NOMO-1 treated with dmso at 0.1 percent for 144 hours (cell line): ENCODE data around the gene PFKFB3.
A peak's percentile ranks its signal among the peaks of the same experiment; 100 is the strongest.
"Not testable (repeated sequence)": the region's sequence is repeated elsewhere in the genome, so short reads cannot be mapped to it uniquely, and the experiment has no call there.

Experiments used
- DNase-seq: peaks from one replicate; lab custom pipeline; 2025; ENCODE audit not compliant: unreplicated experiment; lab: John Stamatoyannopoulos, UW

Gene PFKFB3

DNA sequence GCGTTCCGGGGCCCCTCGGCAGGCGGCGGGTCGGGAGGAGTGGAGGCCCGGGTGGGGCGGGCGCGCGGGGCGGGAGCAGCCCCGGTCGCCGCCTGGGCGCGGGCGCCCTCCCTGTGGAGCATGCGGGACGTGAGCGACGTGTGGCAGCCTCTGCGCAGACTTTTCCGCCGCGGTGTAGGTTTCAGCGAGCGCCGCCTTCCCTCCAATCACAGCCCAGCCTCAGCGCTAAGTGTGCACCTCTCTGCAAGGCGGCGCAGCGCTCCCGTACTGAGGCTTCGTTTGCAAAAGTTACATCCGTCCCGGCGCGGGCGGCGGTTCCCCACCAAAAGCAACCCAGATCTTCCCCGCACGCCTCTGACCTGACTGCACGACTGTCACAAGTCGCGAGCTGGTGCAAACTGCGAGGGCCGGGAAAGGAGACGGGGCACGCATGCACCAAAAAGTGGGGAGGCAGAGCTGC, 1.2 kb upstream of the PFKFB3 start:
- DNase-seq = peak; percentile 66

DNA sequence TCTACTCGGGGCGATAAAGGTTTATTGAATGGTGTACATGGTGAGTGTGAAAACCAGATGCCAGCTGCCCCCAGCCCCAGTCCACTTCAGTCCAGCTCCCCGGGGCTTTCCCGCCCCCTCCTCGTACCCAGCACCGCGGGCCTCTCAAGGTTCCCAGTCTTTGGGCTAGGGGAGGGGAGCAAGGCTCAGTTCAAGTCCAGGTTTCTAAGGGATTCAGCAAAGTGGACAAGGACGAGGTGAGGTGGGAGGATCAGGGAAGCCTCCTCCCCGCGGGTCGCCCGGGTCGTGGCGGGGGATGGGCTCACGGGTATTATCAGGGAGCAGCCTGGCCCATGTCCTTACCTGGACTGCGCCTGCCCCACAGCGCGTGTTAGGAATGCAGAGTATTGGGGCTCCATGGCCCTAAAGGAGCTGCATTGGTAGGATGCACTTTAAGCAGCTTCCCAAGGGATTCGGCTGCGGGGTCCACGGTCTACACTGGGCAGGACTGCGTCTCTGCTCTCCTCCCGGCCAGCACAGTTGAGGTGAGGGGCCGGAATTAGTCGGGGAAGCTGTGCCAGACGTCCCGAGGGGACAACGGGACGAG, 541 bp upstream of the PFKFB3 start:
- DNase-seq = no peak

DNA sequence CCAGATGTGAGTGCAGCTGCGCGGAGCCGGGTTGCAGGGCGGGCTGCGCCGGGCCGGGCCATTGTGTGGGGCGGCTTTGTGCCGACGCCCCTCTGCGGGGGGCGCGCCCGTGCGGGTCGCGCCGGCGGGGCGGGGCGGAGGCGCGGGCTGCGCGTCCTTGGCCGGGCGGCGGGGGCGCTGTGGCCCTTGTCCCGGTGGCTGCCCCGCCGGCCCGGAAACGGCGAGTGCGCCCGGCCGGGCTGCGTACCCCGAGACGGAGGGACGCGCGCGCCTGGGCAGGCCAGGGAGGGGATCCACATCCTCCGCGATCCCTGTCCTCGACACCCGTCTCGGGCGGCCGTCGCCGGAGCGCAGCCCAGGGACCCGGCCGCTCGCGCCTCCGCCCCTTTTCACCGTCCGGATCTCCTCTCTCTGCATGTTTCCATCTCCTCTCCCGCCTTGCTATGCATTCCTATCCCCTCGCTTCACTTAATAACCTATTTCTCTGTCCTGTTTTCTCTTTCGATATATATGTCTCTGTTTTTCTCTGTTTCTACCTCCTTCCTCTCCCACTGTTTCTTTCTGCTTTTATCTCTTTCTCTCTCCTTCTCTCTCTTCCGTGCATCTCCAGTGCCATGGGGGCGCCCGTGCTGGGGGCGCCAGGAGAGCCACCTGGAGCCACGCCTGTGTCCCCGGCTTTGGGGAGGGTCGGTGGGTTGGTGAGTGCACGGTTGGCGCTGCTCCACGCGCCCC, 765 bp downstream of the PFKFB3 start:
- DNase-seq = no peak

DNA sequence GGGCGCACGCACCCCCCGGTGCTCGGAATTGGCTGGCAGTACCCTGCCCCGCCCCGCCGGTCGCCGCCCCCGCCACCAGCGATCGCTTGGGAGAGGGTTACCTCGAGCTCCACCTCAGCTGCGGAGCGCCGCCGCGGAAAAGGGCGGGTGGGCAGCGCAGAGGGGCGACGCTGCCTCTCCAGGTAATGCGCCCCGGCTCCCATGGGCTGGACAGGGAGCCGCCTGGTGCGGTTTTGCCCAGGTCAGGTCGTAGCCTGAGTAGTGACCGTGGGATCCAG, 1.3 kb downstream of the PFKFB3 start:
- no peak for DNase-seq

DNA sequence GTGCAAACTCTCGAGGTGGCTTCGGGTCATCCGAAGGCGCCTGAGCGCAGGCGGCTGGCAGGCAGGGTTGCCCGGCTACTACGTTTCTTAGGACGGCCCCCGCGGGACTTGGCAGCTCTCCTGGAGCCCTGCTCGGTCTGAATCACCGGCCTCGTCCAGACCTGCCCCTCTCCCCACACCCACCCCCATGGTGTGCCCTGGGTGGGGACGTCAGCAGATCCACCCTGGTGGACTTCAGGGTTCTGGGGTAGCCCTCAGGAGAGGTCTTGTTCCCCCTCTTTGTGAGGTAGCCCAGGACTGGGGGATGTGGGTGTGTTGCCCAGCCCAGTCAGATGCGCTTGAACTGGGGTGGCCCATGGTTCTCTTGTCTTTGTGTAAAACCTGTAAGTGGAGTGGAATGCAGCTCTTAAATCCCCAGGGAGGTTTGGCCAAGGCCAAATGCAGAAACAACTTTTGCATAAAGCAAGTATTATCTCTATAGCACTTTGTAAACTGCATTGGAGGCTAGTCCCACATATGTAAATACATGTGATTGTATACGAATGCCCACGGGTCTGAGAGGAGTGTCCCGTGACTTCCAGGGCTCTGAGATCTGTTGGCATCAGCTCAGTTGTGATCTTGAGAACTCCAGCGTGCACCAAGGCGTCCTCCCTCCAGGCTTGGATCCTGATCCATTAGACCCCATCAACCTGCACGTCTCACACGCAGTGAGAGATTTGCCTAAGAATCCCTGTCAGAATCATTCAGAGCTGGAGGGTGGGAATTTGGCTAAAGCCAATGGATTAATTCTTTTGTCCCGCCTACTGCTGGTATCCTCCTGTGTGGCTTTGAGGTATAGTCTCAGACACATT, 1.8 kb downstream of the PFKFB3 start:
- DNase-seq = no peak

DNA sequence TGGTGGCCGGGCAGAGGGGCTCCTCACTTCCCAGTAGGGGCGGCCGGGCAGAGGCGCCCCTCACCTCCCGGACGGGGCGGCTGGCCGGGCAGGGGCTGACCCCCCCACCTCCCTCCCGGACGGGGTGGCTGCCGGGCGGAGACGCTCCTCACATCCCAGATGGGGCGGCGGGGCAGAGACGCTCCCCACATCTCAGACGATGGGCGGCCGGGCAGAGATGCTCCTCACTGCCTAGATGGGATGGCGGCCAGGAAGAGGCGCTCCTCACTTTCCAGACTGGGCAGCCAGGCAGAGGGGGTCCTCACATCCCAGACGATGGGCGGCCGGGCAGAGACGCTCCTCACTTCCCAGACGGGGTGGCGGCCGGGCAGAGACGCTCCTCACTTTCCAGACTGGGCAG, 3.8 kb downstream of the PFKFB3 start:
- DNase-seq = not testable (repeated sequence)

DNA sequence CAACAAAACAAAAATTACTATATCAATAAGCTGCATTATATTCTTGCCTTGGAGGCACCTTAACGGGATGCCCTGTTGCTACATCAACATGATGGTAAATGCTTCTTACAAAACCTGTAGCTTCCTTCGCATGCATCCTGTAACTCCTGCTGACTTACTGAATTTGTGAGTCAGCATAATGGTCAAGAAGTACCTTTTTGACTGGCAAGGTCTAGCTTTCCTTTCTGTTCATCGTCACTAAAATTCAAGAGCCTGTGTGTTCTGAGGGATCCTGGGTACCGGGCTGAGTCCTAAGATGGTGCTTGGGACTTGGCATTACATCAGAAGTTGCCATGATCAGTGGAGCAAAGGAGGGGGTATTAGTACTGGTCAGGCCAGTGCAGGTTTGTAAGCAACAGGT, 4.9 kb downstream of the PFKFB3 start:
- DNase-seq = no peak

DNA sequence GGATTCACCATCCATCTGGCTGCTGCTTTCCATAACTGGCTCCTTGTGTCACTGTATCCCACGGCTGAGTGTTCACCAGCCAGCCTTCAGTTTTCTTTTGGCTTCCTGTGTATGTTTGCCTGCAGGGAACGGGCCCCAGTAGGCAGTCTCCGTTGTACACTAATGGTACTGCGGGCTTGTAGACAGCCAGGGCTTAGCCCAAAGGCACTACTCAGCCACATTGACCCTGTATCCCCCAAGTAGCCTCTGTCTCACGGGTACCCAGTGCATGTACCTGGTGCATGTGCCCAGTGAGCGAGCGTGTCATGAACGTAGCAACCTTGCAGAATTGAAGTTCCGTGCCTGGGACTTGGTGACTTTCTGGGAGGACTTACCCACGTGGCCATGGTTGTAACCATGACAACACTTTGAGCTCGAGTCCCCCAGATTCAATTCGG, 6.1 kb downstream of the PFKFB3 start:
- DNase-seq = no peak

DNA sequence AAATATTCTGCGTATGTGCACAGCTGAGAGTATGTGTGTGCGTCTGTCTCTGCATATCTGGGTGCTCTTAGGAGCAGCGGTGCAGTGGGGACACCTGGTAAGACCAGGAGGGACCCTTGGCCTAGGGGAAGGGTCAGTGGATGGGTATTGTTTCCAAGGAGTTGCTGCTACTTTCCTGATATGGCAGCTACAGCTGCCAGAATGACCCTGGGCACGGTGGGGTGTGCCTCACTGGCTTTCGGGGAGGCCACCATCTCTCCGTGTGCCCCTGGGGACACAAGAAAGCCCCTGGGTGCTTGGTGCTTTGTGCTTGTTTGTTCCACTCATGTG, 8.6 kb downstream of the PFKFB3 start:
- DNase-seq = no peak

DNA sequence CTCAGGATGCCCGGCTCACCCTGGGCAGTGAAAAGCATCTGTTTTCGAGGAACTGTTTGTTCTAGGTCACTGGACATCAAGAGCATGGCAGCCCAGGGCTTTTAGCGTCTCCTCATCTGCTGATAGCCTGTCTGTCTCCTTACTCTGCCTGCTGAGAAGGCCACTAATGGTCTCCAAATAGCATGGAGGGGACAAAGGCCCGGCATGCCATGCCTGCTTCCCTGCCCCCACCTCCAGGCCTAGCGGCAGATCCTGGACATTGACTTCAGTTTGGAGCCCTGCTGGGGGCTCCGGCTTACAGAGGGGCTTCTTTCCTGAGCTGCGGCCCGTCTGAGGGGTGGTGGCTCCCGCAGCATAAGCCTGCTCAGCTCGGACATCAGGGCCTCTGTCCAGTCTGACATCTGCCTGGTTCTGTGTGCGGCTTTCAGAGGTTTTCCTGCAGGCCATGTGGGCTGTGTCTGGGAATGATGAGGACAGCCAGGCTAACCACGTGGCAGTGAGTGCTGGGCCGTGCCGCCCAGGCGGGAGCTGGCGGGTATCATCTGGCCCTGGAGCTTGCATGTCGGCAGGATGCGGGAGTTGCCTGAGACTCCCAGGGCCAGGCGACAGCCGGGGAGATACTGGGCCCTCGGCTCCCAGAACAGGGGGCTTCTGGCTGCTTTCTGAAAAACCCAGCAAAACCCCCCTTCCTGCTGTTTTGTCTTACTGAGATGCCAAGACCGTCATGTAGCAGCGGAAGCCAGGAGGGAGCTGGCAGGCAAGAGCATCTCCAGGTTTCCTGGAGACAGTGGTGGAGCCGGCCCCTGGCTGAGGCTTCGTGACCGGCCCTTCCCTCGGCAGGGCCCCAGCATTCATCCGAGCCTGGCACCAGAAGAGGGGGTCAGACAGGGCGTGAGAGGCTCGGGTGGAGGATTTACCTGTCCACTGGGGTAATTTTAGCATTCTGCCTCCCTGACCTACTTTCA, 9.2 kb downstream of the PFKFB3 start:
- DNase-seq = no peak

DNA sequence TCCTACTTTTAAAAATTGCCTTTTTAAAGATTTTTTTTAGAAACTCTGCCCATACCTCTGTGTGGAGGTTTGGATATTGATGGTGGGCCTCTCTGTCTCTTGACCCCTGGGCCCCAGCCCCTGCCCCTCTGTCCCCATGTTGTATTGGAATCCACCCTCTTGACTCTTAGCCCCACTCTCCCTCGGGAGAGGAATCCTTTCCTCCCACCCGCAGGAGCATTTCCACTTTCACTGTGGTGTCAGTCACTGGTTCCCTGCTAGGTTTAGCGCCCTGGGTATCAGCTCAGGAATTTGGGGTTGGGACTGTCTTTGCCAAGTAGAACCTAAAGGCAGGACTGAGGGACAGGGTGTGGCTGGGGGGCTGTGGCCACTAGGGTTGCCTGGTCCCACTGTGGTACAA, 10.1 kb downstream of the PFKFB3 start:
- no peak for DNase-seq

DNA sequence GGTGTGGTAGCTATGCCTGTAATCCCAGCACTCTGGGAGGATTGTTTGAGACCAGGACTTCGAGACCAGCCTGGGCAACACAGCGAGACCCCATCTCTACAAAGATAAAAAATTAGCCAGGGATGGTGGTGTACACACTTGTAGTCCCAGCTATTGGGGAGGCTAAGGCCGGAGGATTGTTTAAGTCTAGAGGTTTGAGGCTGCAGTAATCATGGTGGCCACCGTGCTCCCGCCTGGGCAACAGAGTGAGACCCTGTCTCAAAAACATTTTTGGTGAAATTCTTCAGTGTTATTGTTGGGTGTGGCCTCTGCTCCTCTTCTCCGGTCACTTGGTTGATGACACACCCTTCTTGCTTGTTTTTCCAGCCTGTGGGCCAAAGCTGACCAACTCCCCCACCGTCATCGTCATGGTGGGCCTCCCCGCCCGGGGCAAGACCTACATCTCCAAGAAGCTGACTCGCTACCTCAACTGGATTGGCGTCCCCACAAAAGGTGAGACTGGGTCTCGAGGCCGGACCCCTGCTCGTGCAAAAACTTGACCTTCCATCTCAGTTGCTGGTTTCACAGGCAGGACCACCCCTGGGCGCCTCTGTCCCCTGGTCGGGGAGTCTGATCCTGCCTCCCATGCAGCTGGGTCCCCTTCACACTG, 10.6 kb downstream of the PFKFB3 start:
- no peak for DNase-seq

DNA sequence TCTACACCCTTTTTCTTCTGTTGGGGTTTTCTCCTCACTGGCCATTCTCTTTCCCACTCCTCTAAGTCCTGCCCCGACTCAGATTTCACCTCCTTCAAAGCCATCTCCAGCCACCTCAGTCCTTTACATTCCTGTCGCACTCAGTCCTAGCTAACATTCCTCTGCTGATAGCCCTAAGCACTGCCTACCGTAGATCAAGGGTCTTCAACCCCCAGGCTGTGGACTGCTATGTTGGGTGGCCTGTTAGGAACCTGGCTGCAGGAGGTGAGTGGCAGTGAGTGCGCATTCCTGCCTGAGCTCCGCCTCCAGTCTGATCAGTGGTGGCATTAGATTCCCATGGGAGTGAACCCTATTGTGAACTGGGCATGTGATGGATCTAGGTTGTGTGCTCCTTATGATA, 11.2 kb downstream of the PFKFB3 start:
- DNase-seq = no peak

DNA sequence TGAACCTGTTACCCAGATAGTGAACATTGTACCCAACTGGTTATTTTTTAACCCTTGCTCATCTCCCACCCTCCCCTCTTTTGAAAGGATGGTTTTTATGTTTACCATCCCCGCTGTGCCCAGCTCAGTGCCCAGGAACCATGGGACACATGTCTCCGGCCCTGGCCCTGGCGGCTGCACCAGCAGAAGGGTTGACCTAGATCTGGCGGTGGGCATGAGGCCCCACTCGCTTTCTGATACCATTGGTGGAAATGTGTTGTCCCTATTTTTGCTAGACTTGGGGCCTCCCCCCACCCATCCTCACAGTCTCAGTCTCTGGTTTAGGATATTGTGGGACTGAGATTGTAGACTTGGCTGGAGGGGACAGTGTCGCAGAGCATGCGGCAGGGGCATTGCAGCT, 11.9 kb downstream of the PFKFB3 start:
- DNase-seq = no peak

DNA sequence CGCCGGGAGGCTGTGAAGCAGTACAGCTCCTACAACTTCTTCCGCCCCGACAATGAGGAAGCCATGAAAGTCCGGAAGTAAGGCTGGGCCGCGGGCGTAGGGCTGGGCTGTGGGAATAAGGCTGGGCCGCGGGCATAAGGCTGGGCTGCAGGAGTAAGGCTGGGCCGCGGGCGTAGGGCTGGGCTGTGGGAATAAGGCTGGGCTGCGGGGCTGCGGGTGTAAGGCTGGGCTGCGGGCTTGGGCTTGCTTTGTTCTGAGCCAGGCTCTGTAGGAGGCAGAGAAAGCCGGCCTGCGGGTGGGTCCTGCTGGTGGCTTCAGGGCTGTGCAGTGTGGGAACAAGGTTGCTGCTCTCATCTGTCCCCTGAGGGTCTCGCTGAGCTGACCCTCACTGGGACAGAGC, 12.5 kb downstream of the PFKFB3 start:
- DNase-seq = no peak

DNA sequence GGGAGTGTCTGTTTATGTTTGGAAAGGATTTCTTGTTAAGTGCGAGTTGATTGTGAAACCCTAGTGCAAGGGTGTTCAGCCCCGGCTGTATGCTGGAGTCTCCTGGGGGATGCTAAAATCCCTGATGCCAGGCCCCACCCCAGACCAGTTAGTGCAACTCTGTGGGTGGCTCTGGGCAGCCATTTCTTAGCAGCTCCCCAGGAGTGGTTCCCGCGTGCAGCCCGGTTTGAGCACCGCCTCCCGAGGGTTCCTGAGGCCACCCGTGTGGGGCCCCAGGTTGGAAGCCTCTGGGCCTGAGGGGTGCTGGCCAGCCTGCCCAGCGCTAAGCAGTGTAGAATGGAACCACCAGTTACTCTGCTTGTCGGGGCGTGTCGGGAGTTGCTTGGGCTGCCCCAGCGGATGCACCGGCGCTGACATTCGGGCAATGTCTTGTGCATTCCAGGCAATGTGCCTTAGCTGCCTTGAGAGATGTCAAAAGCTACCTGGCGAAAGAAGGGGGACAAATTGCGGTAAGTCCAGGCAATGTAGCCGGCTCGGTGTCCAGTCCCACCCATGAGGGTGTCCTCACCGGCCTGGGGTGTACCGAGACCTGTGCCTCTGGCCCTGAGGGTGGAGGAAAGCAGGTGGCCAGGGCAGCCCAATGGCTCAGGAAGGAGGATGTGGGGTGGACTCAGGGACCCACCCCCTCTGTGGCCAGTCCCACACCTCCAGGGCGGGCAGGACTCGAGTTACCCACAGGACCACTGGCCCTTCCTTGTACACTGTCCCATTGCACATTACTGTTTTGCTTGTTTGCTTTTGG, 13.2 kb downstream of the PFKFB3 start:
- DNase-seq = no peak

DNA sequence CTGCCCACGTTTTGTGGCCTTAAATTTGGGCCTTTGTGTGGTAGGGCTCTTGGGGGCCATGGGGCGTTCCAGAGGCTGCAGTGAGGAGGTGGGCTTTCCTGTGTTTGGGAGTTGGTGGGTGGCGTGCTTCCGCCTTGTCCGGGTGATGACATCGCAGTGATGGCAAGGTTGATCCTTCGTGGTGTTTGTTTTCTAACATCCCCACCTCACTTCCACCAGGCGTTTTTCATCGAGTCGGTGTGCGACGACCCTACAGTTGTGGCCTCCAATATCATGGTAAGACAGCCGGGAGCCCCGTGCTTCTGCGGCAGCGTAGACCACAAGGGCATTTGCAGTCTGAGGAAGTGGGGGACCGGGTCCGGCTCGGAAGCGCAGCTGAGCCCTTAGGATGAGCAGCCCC, 14.2 kb downstream of the PFKFB3 start:
- DNase-seq = no peak

DNA sequence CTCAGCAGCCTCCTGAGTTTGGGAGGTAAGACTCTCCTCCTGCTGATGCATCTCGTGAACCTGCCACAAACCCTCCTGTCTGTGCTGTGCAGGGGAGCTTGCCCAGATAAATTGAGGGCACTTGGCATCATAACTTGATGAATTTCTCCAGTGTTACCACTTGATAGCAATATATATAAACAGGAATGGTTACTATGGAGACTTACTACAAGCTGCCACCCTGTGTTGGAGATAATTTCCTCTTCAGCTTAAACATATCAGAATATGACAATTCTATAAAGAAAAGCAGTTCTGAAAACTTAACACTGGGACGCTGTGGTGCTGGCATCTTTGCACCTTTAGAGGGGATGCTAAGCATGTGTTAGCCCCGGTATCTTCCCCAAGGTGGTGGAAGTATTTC, 14.9 kb downstream of the PFKFB3 start:
- no peak for DNase-seq

DNA sequence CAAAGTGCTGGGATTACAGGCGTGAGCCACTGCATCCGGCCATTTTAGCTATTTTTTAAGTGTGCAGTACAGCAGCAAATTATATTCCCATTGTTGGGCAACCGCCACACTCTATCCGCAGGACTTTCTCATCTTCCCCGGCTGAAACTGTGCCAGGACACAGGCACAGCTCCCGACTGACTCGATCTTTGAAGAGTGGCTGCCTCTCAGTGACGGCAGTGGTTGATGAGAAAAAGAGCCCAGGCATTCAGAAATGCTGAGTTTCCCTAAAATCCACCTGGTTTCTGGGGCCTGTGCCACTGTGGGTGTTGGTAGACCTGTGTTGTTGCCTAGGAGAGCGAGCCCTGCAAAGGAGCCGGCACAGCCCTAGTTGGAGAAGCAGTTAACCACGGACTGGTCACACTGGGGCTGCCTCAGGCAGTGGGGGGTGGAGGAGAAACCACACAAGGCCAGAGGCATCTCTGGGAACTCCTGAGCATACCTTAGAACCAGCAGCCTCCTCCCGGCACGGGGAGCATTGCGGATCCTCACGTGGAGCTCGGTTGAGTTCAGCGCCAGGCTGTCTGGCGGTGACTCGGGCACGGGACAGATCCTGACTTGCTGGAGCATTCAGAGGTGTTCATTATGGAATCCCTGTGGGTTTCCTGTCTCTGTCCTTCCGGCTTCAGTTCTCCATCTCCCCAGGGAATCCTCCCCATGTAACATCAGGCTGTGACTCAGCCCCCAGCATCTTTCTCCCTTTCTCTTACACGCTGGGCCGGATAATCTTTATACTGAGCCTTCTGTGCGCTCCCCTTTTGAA, 16.2 kb downstream of the PFKFB3 start:
- no peak for DNase-seq
